ENCODE results near the gene BPIFB6.

The BPIFB6 gene

DNA sequence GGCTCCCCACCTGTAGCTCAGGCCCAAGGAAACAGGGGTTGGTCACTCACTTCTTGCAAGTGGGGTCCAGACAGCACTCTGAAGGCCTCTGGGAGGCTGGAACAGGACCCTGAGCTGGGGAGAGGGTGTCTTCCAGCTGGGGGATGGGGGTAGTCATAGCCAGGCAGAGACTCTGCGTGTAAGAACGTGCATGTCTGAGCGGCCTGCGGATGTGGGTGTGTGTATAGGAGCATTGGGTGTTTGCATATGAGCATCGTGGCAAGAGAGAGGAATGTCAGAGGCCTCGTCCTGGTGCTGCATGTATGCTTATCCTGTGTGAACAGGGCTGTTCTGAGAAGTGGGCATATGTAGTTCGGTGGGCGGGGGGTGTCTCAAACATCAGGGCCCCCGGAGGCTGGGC is 34.3 kb downstream of the BPIFB6 start:
- no peaks in the 10 kb centered on the region for H3K36me3 ChIP-seq (ENCODE audit: control insufficient read depth, insufficient read depth, low read length)
- no peak for DNase-seq (ENCODE audit: low read depth, low spot score)
- no peaks in the 10 kb centered on the region for H3K27me3 ChIP-seq (ENCODE audit: control insufficient read depth, insufficient read depth, low read length)
- no peaks in the 10 kb centered on the region; the same call in 1 of the 2 replicates for H3K4me1 ChIP-seq (ENCODE audit: control insufficient read depth, insufficient read depth, low read length)
- WGBS (ENCODE audit: insufficient coverage, insufficient read length) = no CpG with 5 or more reads among the region's 9 CpGs
- no peak overlapping the region for H3K27ac ChIP-seq (ENCODE audit: low read length)
- H3K4me3 ChIP-seq (ENCODE audit: low read length) = no peak overlapping the region
- H3K9me3 ChIP-seq (ENCODE audit: control insufficient read depth, insufficient read depth, low read length) = no peaks in the 10 kb centered on the region

DNA sequence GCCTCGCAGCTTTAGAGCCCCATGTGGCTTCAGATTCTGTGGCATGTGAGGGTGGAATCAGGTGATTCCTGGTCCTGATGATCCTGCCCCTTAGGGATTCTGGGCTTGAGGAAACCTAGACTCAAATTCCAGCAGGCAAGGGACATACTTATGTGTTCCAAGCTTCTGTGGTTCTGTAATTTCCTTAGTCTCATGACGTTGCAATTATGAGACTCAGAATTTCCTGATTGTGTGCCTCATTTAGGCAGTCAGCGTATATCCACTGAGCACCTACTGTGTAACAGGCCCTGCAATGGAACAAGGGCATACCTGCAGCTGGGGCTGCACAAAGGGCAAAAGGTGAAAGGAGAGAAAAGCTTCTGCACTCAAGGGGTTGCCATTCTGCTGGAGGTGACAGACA is 36.4 kb downstream of the BPIFB6 start:
- Histone ChIP-seq H3K36me3 (ENCODE audit: control insufficient read depth, insufficient read depth, low read length) (no peaks in the 10 kb centered on the region), H3K4me1 (ENCODE audit: control insufficient read depth, insufficient read depth, low read length) (no peaks in the 10 kb centered on the region; the same call in 1 of the 2 replicates), H3K27me3 (ENCODE audit: control insufficient read depth, insufficient read depth, low read length) (no peaks in the 10 kb centered on the region), H3K27ac (ENCODE audit: low read length) (no peak overlapping the region), H3K4me3 (ENCODE audit: low read length) (no peak overlapping the region), H3K9me3 (ENCODE audit: control insufficient read depth, insufficient read depth, low read length) (no peaks in the 10 kb centered on the region)
- DNase-seq (ENCODE audit: low read depth, low spot score) = no peak
- WGBS (ENCODE audit: insufficient coverage, insufficient read length) = no CpG with 5 or more reads among the region's 3 CpGs

GRCh38 chr20:33068251-33068939 is 36.9 kb downstream of the BPIFB6 start:
- DNase-seq (ENCODE audit: low read depth, low spot score) = no peak
- Histone ChIP-seq H3K36me3 (ENCODE audit: control insufficient read depth, insufficient read depth, low read length) (no peaks in the 10 kb centered on the region), H3K4me3 (ENCODE audit: low read length) (no peak overlapping the region), H3K4me1 (ENCODE audit: control insufficient read depth, insufficient read depth, low read length) (no peaks in the 10 kb centered on the region; the same call in 1 of the 2 replicates), H3K9me3 (ENCODE audit: control insufficient read depth, insufficient read depth, low read length) (no peaks in the 10 kb centered on the region), H3K27ac (ENCODE audit: low read length) (no peak overlapping the region), H3K27me3 (ENCODE audit: control insufficient read depth, insufficient read depth, low read length) (no peaks in the 10 kb centered on the region)
- WGBS (ENCODE audit: insufficient coverage, insufficient read length) = no CpG with 5 or more reads among the region's 12 CpGs

DNA sequence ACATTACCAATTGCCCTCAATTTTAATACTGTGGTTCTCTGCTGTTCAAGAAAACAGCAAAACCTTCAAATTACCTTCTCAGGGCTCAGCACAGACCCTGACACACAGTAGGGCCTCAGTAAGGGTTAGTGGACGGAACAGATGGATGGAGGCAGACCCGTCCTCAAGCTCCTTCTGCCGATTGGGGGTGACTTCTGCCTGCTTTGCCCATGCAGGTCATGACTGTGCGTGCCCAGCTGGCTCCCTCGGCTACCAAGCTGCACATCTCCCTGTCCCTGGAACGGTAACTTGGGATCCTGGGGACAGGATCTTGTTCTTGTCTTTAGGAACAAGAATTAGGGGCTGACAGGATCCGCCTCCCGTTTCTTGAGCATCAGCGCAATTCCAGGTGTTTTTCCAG is 38.2 kb downstream of the BPIFB6 start:
- no peaks in the 10 kb centered on the region for H3K27me3 ChIP-seq (ENCODE audit: control insufficient read depth, insufficient read depth, low read length)
- H3K4me1 ChIP-seq (ENCODE audit: control insufficient read depth, insufficient read depth, low read length) = no peaks in the 10 kb centered on the region; the same call in 1 of the 2 replicates
- WGBS (ENCODE audit: insufficient coverage, insufficient read length) = no CpG with 5 or more reads among the region's 9 CpGs
- DNase-seq (ENCODE audit: low read depth, low spot score) = no peak
- no peaks in the 10 kb centered on the region for H3K36me3 ChIP-seq (ENCODE audit: control insufficient read depth, insufficient read depth, low read length)
- no peak overlapping the region for H3K4me3 ChIP-seq (ENCODE audit: low read length)
- no peaks in the 10 kb centered on the region for H3K9me3 ChIP-seq (ENCODE audit: control insufficient read depth, insufficient read depth, low read length)
- no peak overlapping the region for H3K27ac ChIP-seq (ENCODE audit: low read length)

DNA sequence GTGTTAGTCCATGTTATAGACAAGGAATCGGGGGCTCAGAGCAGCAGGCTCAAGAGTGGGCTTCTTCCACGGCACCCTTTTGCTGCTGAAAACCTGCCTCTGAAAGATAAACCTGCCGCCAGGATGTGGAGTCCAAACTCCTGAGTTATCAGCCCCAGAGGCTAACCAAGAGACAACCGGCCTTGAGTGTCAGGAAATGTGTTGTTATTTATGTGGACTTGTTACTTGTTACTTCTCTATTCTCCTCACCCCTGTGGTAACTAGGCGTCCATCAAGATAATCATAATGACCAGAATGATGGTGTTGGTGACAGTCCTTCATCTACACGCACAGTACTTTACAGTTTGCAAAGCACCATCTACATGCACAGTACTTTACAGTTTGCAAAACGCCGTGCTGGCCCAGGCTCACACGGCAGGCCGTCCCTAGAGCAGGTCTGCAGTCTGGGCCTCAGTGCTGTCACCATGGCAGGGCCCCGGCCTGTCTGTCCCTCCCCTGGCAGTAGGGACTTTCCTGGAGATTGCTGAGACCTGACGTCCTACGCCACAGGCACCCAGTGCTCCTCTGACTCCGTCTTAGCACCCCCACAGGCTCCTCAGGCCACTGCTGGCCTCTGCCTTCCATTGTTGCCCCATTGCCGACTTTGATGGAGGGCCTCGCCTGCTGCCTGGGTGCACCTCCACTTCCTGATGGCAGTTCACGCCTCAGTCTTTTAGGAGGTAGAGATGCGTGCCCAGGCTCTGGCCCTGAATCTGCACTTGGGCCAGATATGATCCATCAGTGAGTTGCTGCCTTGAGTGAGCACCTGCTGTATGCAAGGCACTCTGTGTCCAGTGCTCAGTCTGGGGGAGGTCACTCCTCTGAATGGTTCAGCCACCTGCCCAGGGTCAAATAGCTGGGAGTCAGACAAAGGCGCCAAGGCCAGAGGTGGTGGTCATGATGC is 38.9 kb downstream of the BPIFB6 start:
- Histone ChIP-seq H3K4me3 (ENCODE audit: low read length) (no peak overlapping the region), H3K9me3 (ENCODE audit: control insufficient read depth, insufficient read depth, low read length) (no peaks in the 10 kb centered on the region)
- no CpG with 5 or more reads among the region's 19 CpGs for WGBS (ENCODE audit: insufficient coverage, insufficient read length)

DNA sequence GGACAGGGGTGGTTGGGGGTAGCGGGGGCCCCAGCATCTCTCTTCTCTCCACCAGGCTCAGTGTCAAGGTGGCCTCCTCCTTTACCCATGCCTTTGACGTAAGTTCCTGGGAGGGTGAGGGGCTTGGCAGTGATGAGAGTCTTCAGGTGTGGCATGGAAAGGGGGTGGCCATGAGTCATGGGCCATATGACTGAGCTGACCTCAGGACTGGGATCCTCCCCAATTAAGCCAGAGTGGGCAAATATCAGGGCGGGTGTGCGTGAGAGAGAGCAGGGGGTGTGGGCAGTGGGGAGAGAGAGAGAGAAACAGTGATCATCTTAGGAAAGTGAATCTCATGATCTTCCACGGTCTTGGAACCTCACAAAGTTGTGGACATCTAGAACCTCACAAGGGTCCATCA is 39.8 kb downstream of the BPIFB6 start:
- WGBS (ENCODE audit: insufficient coverage, insufficient read length) = no CpG with 5 or more reads among the region's 5 CpGs
- no peaks in the 10 kb centered on the region for H3K9me3 ChIP-seq (ENCODE audit: control insufficient read depth, insufficient read depth, low read length)
- H3K36me3 ChIP-seq (ENCODE audit: control insufficient read depth, insufficient read depth, low read length) = no peaks in the 10 kb centered on the region
- no peak overlapping the region for H3K4me3 ChIP-seq (ENCODE audit: low read length)
- no peaks in the 10 kb centered on the region; the same call in 1 of the 2 replicates for H3K4me1 ChIP-seq (ENCODE audit: control insufficient read depth, insufficient read depth, low read length)
- no peaks in the 10 kb centered on the region for H3K27me3 ChIP-seq (ENCODE audit: control insufficient read depth, insufficient read depth, low read length)
- no peak for DNase-seq (ENCODE audit: low read depth, low spot score)
- no peak overlapping the region for H3K27ac ChIP-seq (ENCODE audit: low read length)

More for the DNA sequence above, 38.9 kb downstream of the BPIFB6 start:
- DNase-seq (ENCODE audit: low read depth, low spot score) = no peak
- no peaks in the 10 kb centered on the region; the same call in 1 of the 2 replicates for H3K4me1 ChIP-seq (ENCODE audit: control insufficient read depth, insufficient read depth, low read length)
- H3K36me3 ChIP-seq (ENCODE audit: control insufficient read depth, insufficient read depth, low read length) = no peaks in the 10 kb centered on the region
- no peak overlapping the region for H3K27ac ChIP-seq (ENCODE audit: low read length)
- H3K27me3 ChIP-seq (ENCODE audit: control insufficient read depth, insufficient read depth, low read length) = no peaks in the 10 kb centered on the region

DNA sequence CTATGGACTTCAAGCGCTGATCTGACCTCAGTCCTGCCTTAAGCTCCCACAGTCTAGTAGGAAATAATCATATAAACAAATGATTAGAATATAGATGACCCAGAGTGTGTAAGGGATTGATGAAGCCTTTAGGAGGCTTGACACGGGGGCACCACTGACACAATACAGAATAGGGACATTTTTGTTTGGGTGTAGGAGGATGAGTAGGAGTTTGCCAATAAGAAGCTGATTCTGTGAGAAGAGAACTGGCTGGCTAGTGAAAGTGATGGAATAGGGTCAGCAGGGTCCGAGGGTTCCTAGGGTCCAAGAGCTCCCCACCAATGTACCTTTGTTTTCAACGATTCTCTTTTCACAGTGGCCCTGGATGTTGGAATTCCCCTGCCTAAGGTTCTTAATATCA is 40.9 kb downstream of the BPIFB6 start:
- H3K9me3 ChIP-seq (ENCODE audit: control insufficient read depth, insufficient read depth, low read length) = no peaks in the 10 kb centered on the region
- H3K4me1 ChIP-seq (ENCODE audit: control insufficient read depth, insufficient read depth, low read length) = no peaks in the 10 kb centered on the region; the same call in 1 of the 2 replicates
- no peak overlapping the region for H3K27ac ChIP-seq (ENCODE audit: low read length)
- no peaks in the 10 kb centered on the region for H3K27me3 ChIP-seq (ENCODE audit: control insufficient read depth, insufficient read depth, low read length)
- H3K36me3 ChIP-seq (ENCODE audit: control insufficient read depth, insufficient read depth, low read length) = no peaks in the 10 kb centered on the region
- DNase-seq (ENCODE audit: low read depth, low spot score) = no peak
- WGBS (ENCODE audit: insufficient coverage, insufficient read length) = no CpG with 5 or more reads among the region's 4 CpGs
- H3K4me3 ChIP-seq (ENCODE audit: low read length) = no peak overlapping the region

DNA sequence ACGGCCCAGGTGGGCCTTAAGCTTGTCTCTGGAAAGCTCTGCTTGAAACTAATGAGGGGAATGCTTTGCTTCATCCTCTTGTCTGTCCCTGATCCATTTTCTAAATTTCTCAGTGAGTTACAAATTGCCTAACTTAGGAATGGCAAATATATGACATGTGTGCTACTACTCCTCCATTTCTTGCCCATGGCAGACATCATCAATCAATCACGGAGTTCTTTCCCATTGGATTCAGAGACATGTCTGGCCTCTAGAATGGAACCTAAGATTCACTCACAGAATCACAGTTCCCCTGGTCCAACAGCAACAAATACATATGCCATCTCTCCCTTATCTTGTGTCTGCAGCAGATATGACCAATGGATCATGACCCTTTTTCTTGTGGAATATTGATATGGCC is 41.4 kb downstream of the BPIFB6 start:
- Histone ChIP-seq H3K27me3 (ENCODE audit: control insufficient read depth, insufficient read depth, low read length) (no peaks in the 10 kb centered on the region), H3K4me3 (ENCODE audit: low read length) (no peak overlapping the region), H3K27ac (ENCODE audit: low read length) (no peak overlapping the region), H3K36me3 (ENCODE audit: control insufficient read depth, insufficient read depth, low read length) (no peaks in the 10 kb centered on the region), H3K9me3 (ENCODE audit: control insufficient read depth, insufficient read depth, low read length) (no peaks in the 10 kb centered on the region), H3K4me1 (ENCODE audit: control insufficient read depth, insufficient read depth, low read length) (no peaks in the 10 kb centered on the region; the same call in 1 of the 2 replicates)
- DNase-seq (ENCODE audit: low read depth, low spot score) = no peak
- WGBS (ENCODE audit: insufficient coverage, insufficient read length) = no CpG with 5 or more reads among the region's 2 CpGs

DNA sequence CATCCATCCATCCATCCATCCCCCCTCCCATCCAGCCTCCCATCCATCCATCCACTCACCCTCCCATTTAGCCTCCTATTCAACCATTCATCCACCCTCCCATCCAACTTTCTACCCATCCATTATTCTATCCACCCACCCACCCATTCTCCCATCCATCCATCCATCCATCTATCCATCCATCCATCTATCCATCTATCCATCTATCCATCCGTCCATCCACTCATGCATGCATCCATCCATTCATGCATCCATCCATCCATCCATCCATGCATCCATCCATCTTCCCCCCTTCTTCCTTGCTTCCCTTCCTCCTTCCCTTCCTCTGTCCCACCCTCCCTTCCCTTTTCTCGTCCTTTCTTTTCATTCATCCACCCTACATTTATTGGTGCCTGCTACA is 43.2 kb downstream of the BPIFB6 start:
- Histone ChIP-seq H3K9me3 (ENCODE audit: control insufficient read depth, insufficient read depth, low read length) (no peaks in the 10 kb centered on the region), H3K4me1 (ENCODE audit: control insufficient read depth, insufficient read depth, low read length) (no peaks in the 10 kb centered on the region; the same call in 1 of the 2 replicates), H3K27me3 (ENCODE audit: control insufficient read depth, insufficient read depth, low read length) (no peaks in the 10 kb centered on the region), H3K27ac (ENCODE audit: low read length) (no peak overlapping the region), H3K36me3 (ENCODE audit: control insufficient read depth, insufficient read depth, low read length) (no peaks in the 10 kb centered on the region), H3K4me3 (ENCODE audit: low read length) (no peak overlapping the region)
- DNase-seq (ENCODE audit: low read depth, low spot score) = no peak
- WGBS (ENCODE audit: insufficient coverage, insufficient read length) = 100% methylated on average over 2 of the region's 2 CpGs

- Histone ChIP-seq H3K9me3 (ENCODE audit: control insufficient read depth, insufficient read depth, low read length) (no peaks in the 10 kb centered on the region), H3K4me1 (ENCODE audit: control insufficient read depth, insufficient read depth, low read length) (no peaks in the 10 kb centered on the region), H3K27ac (ENCODE audit: low read length) (no peak overlapping the region), H3K36me3 (ENCODE audit: control insufficient read depth, insufficient read depth, low read length) (no peaks in the 10 kb centered on the region), H3K4me3 (ENCODE audit: low read length) (no peak overlapping the region), H3K27me3 (ENCODE audit: control insufficient read depth, insufficient read depth, low read length) (no peaks in the 10 kb centered on the region)
- no CpG with 5 or more reads among the region's 6 CpGs for WGBS (ENCODE audit: insufficient coverage, insufficient read length)
- no peak for DNase-seq (ENCODE audit: low read depth, low spot score)
Measured at GRCh38 chr20:33075281-33075680, 43.8 kb downstream of the BPIFB6 start.

All from iPS DF 6.9 (cell line).